ENCODE measurements around the gene TRNAU1AP. TPM values are rescaled to one million over a fixed set of nuclear protein-coding genes. Genes with fewer than 3 reads are reported as not detected.
"Not testable (repeated sequence)": the region's sequence is repeated elsewhere in the genome, so short reads cannot be mapped to it uniquely, and the experiment has no call there.

The TRNAU1AP gene
- polyA plus RNA-seq, 2 donors, result 20.1 to 27.8 TPM

GRCh38 chr1:28510273-28510969, 42.5 kb upstream of the TRNAU1AP start:
- Histone ChIP-seq H3K4me1 (ENCODE audit: control insufficient read depth in 2 of 2, insufficient read depth in 2 of 2, low read length in 1 of 2) (peaks cover 0 to 5% of the 10 kb centered on the region in 2 donors), H3K4me3 (ENCODE audit: low read depth in 1 of 2, low read length in 2 of 2) (peak overlapping the region in 1 of 2 donors; percentile 96)

GRCh38 chr1:28510970-28511440, 41.9 kb upstream of the TRNAU1AP start:
- H3K27me3 ChIP-seq (ENCODE audit: control insufficient read depth in 1 of 2, insufficient read depth in 2 of 2, low read length in 2 of 2), result no peaks in the 10 kb centered on the region
- H3K4me1 ChIP-seq (ENCODE audit: control insufficient read depth in 2 of 2, insufficient read depth in 2 of 2, low read length in 1 of 2), result peaks cover 0 to 5% of the 10 kb centered on the region in 2 donors
- peaks cover 8 to 26% of the 10 kb centered on the region in 2 donors for H3K36me3 ChIP-seq (ENCODE audit: control insufficient read depth in 2 of 2, insufficient read depth in 2 of 2, low read length in 1 of 2)
- peak overlapping the region in 1 of 2 donors; percentile 96 for H3K4me3 ChIP-seq (ENCODE audit: low read depth in 1 of 2, low read length in 2 of 2)
- no peaks in the 10 kb centered on the region for H3K9me3 ChIP-seq (ENCODE audit: control insufficient read depth in 2 of 2, insufficient read depth in 1 of 2, low read depth in 1 of 2, low read length in 1 of 2)
- H3K27ac ChIP-seq (ENCODE audit: low read depth in 2 of 2, low read length in 1 of 2), result peak overlapping the region; percentile 23 to 53
- WGBS, 2 donors, result 69 to 87% methylated on average over 2 of the region's 2 CpGs

More at GRCh38 chr1:28510273-28510969, 42.5 kb upstream of the TRNAU1AP start:
- 60 to 64% methylated on average over 8 of the region's 8 CpGs for WGBS, 2 donors
- Histone ChIP-seq H3K9me3 (ENCODE audit: control insufficient read depth in 2 of 2, insufficient read depth in 1 of 2, low read depth in 1 of 2, low read length in 1 of 2) (no peaks in the 10 kb centered on the region), H3K36me3 (ENCODE audit: control insufficient read depth in 2 of 2, insufficient read depth in 2 of 2, low read length in 1 of 2) (peaks cover 8 to 26% of the 10 kb centered on the region in 2 donors), H3K27ac (ENCODE audit: low read depth in 2 of 2, low read length in 1 of 2) (peak overlapping the region; percentile 82 to 90), H3K27me3 (ENCODE audit: control insufficient read depth in 1 of 2, insufficient read depth in 2 of 2, low read length in 2 of 2) (no peaks in the 10 kb centered on the region)

DNA sequence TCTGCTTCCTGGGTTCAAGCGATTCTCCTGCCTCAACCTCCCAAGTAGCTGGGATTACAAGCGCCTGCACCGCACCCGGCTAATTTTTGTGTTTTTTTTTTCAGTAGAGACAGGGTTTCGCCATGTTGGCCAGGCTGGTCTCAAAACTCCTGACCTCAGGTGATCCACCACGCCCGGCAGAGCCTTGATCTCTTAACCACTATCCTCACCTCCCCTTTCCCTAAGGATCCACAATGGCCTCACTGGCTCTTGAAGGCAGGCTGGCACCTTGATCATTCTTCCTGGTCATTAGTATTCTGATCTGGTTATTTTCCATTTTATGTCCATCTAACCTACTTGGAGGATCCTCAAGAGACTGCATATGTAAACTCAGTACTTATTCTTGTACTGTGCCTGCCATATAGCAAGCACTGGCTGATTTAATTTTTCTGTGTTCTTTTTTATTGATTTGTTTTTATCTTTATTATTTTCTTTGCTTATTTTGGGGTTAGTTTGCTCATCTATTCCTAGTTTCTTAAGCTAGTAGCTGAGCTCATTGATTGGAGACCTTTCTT, 40.8 kb upstream of the TRNAU1AP start:
- Histone ChIP-seq H3K9me3 (ENCODE audit: control insufficient read depth in 2 of 2, insufficient read depth in 1 of 2, low read depth in 1 of 2, low read length in 1 of 2) (no peaks in the 10 kb centered on the region), H3K27ac (ENCODE audit: low read depth in 2 of 2, low read length in 1 of 2) (peak overlapping the region in 1 of 2 donors; percentile 49), H3K4me3 (ENCODE audit: low read depth in 1 of 2, low read length in 2 of 2) (no peak overlapping the region), H3K4me1 (ENCODE audit: control insufficient read depth in 2 of 2, insufficient read depth in 2 of 2, low read length in 1 of 2) (peaks cover 0 to 5% of the 10 kb centered on the region in 2 donors), H3K36me3 (ENCODE audit: control insufficient read depth in 2 of 2, insufficient read depth in 2 of 2, low read length in 1 of 2) (peaks cover 8 to 26% of the 10 kb centered on the region in 2 donors), H3K27me3 (ENCODE audit: control insufficient read depth in 1 of 2, insufficient read depth in 2 of 2, low read length in 2 of 2) (no peaks in the 10 kb centered on the region)
- WGBS, 2 donors, result 84 to 89% methylated on average over 7 of the region's 7 CpGs

GRCh38 chr1:28514445-28514933, 38.4 kb upstream of the TRNAU1AP start:
- not testable (repeated sequence) for H3K9me3 ChIP-seq (ENCODE audit: control insufficient read depth in 2 of 2, insufficient read depth in 1 of 2, low read depth in 1 of 2, low read length in 1 of 2); H3K27me3 ChIP-seq (ENCODE audit: control insufficient read depth in 1 of 2, insufficient read depth in 2 of 2, low read length in 2 of 2); H3K4me1 ChIP-seq (ENCODE audit: control insufficient read depth in 2 of 2, insufficient read depth in 2 of 2, low read length in 1 of 2); H3K4me3 ChIP-seq (ENCODE audit: low read depth in 1 of 2, low read length in 2 of 2); H3K27ac ChIP-seq (ENCODE audit: low read depth in 2 of 2, low read length in 1 of 2)
- H3K36me3 ChIP-seq (ENCODE audit: control insufficient read depth in 2 of 2, insufficient read depth in 2 of 2, low read length in 1 of 2), result peaks cover 7 to 23% of the 10 kb centered on the region in 2 donors
- whole genome bisulfite sequencing, 2 donors, result 82 to 83% methylated on average over 13 of the region's 13 CpGs

DNA sequence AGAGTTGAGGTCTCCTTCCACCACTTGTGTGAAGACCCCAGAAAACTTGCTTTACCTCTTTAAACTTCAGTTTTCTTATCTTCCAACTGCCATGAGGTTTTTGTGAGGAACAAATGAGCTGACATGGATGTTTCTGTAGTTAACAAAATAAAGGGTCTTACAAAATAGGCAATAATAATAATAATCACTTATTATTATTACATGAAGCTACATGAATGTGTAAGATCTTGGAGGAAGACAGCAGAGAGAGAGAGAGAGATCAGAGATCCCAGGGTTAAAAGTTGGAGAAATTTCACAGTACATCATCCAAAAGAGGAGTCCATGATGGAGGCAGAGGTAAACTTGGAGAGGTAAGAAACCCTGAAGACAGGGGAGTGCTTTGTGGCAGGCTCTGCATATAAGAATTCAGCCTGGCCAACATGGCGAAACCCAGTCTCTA, 36.3 kb upstream of the TRNAU1AP start:
- H3K9me3 ChIP-seq (ENCODE audit: control insufficient read depth in 2 of 2, insufficient read depth in 1 of 2, low read depth in 1 of 2, low read length in 1 of 2), result no peaks in the 10 kb centered on the region
- peaks cover 0 to 7% of the 10 kb centered on the region in 2 donors for H3K36me3 ChIP-seq (ENCODE audit: control insufficient read depth in 2 of 2, insufficient read depth in 2 of 2, low read length in 1 of 2)
- H3K4me3 ChIP-seq (ENCODE audit: low read depth in 1 of 2, low read length in 2 of 2), result no peak overlapping the region
- 92 to 94% methylated on average over 1 of the region's 1 CpG for WGBS, 2 donors
- H3K27me3 ChIP-seq (ENCODE audit: control insufficient read depth in 1 of 2, insufficient read depth in 2 of 2, low read length in 2 of 2), result no peaks in the 10 kb centered on the region
- H3K4me1 ChIP-seq (ENCODE audit: control insufficient read depth in 2 of 2, insufficient read depth in 2 of 2, low read length in 1 of 2), result peaks cover 0 to 11% of the 10 kb centered on the region in 2 donors
- no peak overlapping the region for H3K27ac ChIP-seq (ENCODE audit: low read depth in 2 of 2, low read length in 1 of 2)

DNA sequence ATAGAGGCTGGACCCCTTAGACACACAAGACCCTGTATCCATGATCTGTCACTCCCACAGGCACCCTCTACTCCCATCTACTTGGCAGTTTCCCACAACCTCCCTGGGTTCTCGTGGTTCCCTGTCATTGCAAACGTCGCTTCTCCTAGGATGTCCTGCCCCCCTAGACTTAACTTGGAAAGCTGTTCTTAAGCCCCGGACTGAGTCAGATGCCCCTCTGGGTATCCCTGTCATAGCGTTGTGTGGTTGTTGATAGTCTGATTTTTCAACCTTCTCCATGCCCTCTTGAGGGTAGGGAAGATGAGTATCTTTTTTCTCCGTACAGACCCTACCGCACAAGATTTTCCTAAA, 35.3 kb upstream of the TRNAU1AP start:
- Histone ChIP-seq H3K9me3 (ENCODE audit: control insufficient read depth in 2 of 2, insufficient read depth in 1 of 2, low read depth in 1 of 2, low read length in 1 of 2) (no peaks in the 10 kb centered on the region), H3K4me3 (ENCODE audit: low read depth in 1 of 2, low read length in 2 of 2) (peak overlapping the region in 1 of 2 donors; percentile 84), H3K27ac (ENCODE audit: low read depth in 2 of 2, low read length in 1 of 2) (peak overlapping the region; percentile 80 to 88), H3K27me3 (ENCODE audit: control insufficient read depth in 1 of 2, insufficient read depth in 2 of 2, low read length in 2 of 2) (no peaks in the 10 kb centered on the region), H3K36me3 (ENCODE audit: control insufficient read depth in 2 of 2, insufficient read depth in 2 of 2, low read length in 1 of 2) (peaks cover 0 to 4% of the 10 kb centered on the region in 2 donors), H3K4me1 (ENCODE audit: control insufficient read depth in 2 of 2, insufficient read depth in 2 of 2, low read length in 1 of 2) (peaks cover 0 to 11% of the 10 kb centered on the region in 2 donors)
- 6 to 10% methylated on average over 7 of the region's 7 CpGs for WGBS, 2 donors

GRCh38 chr1:28518000-28518744, 34.7 kb upstream of the TRNAU1AP start:
- 0% methylated on average over 65 to 92 of the region's 92 CpGs for WGBS, 2 donors
- peak overlapping the region; percentile 80 to 88 for H3K27ac ChIP-seq (ENCODE audit: low read depth in 2 of 2, low read length in 1 of 2)
- no peaks in the 10 kb centered on the region for H3K9me3 ChIP-seq (ENCODE audit: control insufficient read depth in 2 of 2, insufficient read depth in 1 of 2, low read depth in 1 of 2, low read length in 1 of 2)
- no peaks in the 10 kb centered on the region for H3K27me3 ChIP-seq (ENCODE audit: control insufficient read depth in 1 of 2, insufficient read depth in 2 of 2, low read length in 2 of 2)
- H3K4me3 ChIP-seq (ENCODE audit: low read depth in 1 of 2, low read length in 2 of 2), result peak overlapping the region; percentile 81 to 84
- H3K36me3 ChIP-seq (ENCODE audit: control insufficient read depth in 2 of 2, insufficient read depth in 2 of 2, low read length in 1 of 2), result peaks cover 0 to 4% of the 10 kb centered on the region in 2 donors
- H3K4me1 ChIP-seq (ENCODE audit: control insufficient read depth in 2 of 2, insufficient read depth in 2 of 2, low read length in 1 of 2), result peaks cover 0 to 11% of the 10 kb centered on the region in 2 donors

- Histone ChIP-seq H3K36me3 (ENCODE audit: control insufficient read depth in 2 of 2, insufficient read depth in 2 of 2, low read length in 1 of 2) (no peaks in the 10 kb centered on the region), H3K4me3 (ENCODE audit: low read depth in 1 of 2, low read length in 2 of 2) (peak overlapping the region; percentile 81 to 84), H3K27me3 (ENCODE audit: control insufficient read depth in 1 of 2, insufficient read depth in 2 of 2, low read length in 2 of 2) (no peaks in the 10 kb centered on the region), H3K27ac (ENCODE audit: low read depth in 2 of 2, low read length in 1 of 2) (peak overlapping the region; percentile 80 to 88), H3K9me3 (ENCODE audit: control insufficient read depth in 2 of 2, insufficient read depth in 1 of 2, low read depth in 1 of 2, low read length in 1 of 2) (no peaks in the 10 kb centered on the region), H3K4me1 (ENCODE audit: control insufficient read depth in 2 of 2, insufficient read depth in 2 of 2, low read length in 1 of 2) (peaks cover 0 to 11% of the 10 kb centered on the region in 2 donors)
- WGBS, 2 donors, result 5 to 6% methylated on average over 21 of the region's 21 CpGs
These were observed 34.0 kb upstream of the TRNAU1AP start for GRCh38 chr1:28518745-28519341.
